HG03095 (cell line): ENCODE results near the gene LAPTM4A.
"Not testable (repeated sequence)": the region's sequence is repeated elsewhere in the genome, so short reads cannot be mapped to it uniquely, and the experiment has no call there.

Experiments
- ATAC-seq: cut with Tn5 transposase; IDR thresholded peaks from one replicate; pipeline ENCODE4 v1.9.1; 2021; ENCODE audit warnings: moderate library complexity; ENCODE audit not compliant: unreplicated experiment

The LAPTM4A gene

DNA sequence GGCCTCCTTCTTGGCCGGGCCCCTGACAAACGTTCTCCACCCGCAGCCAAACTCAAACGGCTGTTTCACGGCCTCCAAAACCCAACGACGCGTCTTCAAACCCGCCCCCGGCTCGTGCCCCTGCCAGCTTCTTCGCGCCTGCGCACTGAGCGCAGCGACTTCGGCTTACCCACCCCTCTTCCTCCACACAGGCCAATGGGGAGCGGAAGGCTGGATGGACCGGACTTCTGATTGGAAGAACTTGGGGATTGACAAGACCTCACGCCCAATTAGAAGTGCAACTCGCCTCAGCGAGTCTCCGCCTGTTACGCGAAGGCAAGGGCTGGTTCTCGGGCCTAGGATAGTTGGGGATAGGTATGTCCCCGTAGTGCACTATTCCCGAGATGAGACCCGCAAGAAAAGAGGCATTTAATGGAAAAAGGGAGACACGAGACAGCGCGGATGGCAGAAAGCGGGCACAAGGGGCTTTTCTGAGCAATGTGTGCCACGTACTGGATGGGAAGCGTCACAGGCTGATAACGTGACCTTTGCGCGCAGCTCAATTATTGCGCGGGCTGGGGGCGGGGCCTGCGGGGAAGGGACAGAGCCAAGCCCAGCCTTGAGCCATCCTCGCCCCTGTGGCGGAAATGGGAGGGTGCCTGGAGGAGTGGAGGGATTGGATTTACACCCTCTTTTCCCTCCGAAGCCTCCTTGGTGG, at the start of gene LAPTM4A:
Gene LAPTM4A (minus strand): TSS at position 97 of the 697 bp plus-strand sequence. CDS start 108 bp downstream, outside the sequence.
- ATAC-seq = peak; percentile 94

DNA sequence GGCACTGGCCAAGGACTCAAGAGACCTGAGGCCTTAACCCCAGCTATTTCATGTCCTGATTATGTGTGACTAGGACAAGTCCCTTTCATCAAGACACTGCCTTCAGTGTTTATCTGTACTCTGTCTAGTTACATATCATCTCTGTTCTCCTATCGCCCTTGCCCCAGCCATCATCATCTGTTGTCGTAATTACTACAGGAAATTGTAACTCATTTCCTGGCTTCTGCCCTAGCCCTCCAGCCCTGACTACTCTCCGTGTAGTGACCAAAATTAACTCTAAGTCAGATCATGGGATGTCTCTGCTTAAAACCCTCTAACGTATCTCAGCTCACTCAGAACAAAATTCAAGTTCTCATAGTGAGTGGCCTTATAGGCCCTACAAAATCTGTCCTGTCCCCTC, 49.3 kb upstream of the LAPTM4A start:
- no peak for ATAC-seq

DNA sequence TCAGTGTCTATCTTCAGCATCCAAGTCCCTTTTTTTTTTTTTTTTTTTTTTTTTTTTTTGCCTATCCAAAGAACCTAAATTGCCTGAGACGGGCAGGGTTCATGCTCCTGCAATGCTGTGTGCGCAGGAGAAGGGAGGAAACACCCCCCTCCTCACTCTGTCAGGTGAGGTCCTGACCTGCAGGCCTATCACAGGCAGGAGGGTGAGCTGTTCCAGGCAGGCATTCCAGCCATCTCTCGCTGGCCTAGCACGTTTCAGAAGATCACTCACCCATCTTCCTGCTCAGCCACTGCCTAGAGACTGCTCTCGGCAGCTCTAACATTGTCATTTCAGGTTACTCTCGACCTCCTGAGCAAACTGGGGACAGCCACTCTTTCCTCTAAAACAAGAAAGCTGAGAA, 48.4 kb upstream of the LAPTM4A start:
- ATAC-seq = no peak

DNA sequence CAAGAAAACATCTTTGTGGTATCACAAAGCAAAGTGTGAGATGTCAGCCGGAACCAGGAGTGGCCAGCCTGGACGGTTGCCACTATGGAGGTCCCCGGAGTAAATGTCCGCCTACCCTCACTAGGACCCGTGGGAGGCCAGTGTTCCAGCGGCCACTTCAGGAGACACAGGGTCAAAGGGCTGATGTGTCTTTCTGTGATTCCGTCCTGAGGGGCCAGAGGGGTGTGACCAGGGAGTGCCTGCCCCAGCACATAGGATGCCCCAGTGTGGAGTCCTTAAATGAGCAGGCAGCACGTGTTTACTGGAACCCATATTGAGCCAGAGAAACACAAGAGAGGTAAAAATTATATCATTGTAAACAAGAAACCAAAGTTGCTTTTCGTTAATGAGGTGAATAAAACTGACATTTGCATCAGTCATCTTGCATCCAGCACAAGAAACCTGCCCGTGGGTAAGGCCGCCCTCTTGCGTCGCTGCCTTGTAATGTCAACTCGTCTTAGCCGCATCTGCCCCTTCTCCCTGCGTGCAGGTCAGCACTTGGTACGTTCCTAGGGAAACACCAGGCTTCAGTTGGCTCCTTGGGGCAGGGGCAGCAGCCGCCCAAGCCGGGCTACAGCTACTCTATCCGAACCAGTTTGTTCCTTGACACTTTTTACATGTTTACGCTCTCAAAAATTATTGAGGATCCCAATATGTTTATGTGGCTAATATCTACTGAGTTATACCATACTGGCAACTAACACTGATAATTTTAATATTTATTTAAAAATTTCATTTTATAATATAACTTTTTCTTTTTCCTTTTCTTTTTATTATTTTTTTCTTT, 46.7 kb upstream of the LAPTM4A start:
- ATAC-seq = no peak

DNA sequence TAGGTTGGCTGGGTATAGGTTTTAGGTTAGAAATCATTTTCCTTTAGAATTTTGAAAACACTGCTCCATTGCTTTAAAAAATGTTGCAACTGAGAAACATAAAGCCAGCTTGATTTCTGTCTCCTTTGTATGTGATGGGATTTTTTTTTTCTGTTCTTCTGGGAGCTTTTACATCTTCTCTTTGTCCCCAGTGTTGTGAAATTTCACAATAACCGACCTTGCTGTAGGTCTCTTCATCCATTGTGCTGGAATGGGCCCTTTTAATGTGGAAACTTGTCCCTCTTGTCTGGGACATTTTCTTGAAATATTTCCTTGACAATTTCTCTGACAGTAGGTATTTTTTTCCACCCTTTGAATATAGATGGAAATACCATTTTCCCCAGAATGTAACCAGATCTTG, 44.0 kb upstream of the LAPTM4A start:
- no peak for ATAC-seq

DNA sequence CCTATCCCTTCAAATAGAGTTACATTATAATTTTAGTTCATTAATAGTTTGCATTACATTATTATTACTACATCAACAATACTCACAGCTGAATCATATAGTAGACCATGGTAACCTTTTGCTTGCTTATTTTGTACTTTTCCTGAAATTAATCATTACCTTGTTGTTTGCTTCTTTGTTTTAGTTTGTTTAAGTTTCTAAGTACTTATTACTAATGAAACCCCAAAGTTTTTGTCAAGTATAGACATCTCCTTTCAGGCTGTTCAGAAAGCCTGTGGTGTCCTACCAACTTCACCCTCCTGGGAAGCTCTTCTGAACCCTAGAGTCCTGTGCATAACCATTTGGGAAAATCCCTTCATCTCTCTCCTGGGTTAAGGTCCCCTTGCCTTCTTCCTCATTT, 43.5 kb upstream of the LAPTM4A start:
- ATAC-seq = no peak

DNA sequence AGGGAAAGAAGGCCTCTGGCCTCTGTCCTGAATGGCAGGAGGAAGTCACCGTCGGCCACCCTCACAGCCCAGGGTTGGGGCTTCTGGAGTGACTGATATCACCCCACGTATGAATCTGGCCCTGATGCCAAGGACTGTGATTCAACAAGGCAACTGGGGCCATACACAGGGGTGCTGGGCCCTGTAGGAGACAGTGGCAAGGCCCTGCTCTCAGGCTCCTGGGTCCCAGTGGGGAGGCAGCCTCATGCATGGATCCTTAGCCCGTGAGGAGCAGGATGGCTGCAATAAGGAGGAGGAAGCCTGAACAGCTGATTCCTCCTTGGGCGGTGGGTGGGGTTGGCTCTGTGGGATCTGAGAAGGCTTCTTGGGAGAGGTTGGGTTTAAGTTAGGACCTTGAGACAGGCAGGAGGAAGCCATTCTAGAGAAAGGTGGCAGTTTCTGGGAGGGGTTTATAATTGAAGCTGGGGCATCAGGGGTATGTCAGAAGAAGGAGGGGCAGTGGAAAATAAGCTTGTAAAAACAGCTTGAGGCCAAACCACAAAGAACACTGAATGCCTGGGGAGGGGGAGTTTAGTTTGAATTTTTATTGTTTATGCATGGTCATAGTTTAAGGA, 42.8 kb upstream of the LAPTM4A start:
- no peak for ATAC-seq

DNA sequence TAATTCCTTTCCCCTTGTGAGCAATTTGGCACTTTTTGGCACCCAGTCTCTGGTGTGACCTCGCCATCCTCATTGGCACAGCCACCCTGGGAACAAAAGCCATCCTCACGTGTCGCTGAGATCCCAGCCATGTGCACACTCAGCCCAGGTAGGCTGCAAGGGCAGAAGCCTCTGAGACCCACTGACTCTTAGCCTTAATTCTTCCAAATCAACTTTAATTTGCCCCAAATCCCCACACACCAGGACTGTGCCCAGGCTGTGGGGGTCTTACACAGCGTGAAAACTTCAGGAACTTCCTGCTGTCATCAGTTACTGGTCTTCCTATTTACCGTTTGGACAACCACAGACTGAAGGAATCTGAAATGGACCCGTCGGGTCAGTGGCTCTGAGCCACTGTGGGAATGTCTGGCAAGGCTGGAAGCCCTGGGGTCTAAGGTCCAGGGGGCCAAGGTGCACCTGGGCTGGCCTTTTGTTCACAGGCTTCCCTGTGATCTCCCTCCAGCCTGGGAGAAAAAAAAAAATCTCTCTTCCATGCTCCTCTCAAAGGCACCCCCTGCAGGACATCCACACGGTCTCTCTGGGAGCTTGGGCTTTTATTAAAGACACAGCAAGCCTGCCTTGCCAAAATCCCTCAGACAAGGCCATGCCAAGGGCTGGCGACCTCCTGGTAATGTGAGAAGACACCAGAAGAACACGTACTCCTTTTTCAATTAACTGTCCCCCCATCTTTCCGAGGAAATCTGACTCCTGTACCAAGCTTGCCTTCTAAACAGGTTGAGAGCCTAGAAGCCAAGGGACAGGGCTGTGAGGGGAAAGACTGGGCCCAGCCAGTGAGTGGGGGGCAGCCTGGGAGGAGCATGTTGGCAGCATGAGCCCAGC, 42.1 kb upstream of the LAPTM4A start:
- ATAC-seq = no peak

DNA sequence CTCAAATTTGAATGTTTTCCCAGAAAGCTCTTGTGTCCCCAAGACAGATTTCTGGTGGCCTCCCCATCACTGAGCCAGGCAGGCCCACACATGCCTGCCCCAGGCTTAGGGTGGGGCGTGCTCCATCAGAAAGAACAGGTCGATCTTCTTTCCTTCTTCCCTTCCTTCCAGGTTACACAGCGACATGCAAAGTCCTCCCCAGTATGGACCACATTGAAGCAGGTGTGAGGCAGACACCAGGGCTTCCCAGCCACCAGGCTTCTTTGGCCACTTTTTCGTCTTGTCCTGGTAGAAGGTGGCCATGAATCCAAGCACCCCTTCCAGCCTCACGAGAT, 41.4 kb upstream of the LAPTM4A start:
- ATAC-seq = no peak

DNA sequence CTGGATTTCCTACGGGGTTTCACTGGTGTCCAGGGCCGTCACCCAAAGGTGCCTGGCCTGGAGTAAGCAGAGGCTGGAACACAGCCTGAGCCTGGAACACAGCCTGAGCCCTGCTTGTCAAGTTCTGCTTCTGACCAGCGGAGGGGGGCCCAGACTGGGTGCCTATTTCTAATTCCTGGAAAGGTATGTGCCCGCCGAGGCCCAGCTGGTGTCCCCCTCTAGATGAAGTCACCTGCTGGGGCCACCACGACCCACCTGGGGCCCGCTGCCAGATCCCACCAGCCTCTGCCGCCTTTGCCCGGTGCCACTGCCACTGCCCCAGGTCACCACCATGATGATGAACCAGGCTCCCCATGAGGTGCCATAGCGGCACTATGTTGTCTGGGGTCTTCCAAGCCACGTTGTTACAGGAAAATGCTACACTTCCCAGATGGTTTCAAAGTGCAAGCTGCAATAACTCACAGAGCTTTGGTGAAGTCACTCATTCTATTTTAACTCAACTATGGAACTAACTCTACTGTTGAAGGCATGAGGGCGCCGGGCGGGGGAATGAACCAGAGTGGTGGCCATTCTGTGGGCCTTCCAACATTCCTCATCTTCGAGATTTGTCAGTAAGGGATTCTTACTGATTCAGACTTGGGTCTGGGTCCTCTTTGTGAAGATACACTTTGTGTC, 40.9 kb upstream of the LAPTM4A start:
- ATAC-seq = no peak

DNA sequence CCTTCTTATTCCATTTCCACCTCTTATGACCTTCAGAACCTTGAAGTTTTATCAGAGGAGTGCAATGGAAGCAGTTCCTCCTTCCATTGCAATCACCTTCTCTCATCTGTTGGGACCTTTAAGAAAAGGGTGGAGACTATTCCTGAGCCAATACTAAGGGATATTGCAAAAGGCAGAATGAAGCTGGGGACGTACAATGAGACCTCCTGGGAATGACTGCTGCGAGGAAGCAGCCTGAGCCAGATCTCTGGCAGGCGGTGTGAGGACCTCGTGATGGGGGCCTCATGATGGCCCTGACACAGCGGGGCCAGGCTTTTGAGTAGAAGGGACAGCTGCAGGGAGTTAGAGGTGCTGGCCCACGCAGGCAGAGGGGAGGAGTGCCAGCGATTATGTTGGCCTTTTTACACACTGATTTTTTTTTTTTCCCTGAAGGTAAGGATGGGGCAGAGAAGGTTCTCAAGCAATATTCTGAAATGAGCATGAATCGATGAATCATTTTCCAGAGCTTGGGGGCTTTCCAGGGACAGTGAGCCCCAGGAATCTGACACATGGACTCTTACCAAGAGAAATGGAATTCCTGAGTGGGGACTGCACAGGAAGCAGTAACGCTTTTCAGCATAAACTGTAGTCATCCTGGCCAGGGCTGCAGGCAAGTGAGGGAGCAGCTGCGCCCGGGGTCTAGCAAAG, 40.0 kb upstream of the LAPTM4A start:
- ATAC-seq = no peak

DNA sequence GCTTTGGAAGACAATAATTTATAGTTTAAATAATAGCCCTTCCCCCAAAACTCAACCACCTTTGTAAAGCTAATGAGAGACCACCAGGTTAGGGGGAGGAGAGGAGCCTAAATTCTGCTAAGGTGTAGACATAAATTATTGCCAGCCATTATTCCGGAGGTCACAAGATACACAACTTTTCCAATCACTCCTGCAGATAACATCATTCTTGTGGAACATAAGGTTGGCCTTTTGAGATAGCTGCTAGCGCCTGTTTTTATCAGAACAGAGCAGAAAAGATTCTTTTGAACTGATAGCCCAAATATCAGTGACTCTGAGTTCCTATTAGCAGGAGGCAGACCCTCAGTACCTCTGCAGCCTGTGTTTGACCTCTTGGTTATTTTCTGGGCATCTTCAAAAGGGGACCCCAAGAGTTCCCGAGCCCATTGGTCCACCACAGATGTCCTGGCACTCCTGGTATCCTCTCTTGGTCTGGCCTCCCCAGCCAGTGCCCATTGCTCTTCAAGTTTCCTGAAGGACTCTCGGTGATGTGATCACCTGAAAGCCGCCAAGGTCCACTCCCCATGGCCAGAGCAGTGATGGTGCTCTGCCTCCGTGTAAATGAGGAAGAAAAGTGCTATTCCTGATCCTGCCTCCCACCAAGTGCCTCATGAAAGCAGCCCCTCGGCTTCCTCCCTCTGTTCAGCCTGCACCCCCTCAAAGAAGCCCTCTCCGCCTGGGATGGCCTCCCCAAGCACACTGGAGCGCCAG, 38.5 kb upstream of the LAPTM4A start:
- no peak for ATAC-seq

DNA sequence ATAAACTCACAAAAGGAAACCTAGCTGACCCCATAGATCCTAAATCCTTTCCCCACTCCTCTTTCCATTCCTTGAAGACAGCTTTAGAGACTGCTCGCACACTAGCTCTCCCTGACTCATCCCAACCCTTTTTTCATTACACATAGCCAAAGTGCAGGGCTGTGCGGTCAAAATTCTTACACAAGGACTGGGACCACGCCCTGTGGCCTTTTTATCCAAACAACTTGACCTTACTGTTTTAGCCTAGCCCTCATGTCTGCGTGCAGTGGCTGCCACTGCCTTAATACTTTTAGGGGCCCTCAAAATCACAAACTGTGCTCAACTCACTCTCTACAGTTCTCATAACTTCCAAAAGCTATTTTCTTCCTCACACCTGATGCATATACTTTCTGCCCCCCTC, 34.5 kb upstream of the LAPTM4A start:
- not testable (repeated sequence) for ATAC-seq

DNA sequence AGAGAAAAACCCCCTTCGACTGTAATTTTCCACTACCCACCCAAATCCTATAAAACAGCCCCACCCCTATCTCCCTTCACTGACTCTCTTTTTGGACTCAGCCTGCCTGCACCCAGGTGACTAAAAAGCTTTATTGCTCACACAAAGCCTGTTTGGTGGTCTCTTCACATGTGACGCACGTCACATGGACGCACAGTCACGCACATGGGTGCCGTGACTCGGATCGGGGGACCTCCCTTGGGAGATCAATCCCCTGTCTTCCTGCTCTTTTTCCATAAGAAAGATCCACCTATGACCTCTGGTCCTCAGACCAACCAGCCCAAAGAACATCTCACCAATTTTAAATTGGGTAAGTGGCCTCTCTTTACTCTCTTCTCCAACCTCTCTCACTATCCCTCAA, 31.4 kb upstream of the LAPTM4A start:
- ATAC-seq = not testable (repeated sequence)

DNA sequence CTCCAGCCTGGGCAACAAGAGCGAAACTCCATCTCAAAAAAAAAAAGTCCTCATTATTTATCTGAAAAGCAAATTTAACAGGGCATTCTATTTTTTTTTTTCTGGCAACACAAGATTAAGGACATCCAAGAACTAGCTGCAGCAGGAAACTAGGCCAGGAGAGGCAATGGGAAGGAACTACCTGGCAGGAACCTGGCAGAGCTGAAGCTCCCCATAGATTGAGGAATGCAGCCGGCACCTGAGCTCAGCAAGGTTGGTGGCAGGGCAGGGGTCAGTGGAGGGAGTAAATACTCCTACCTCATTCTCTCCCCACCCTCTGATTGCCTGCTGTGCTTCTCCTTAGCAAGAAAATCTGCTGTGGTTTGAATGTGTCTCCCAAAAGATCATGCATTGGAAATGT, 30.4 kb upstream of the LAPTM4A start:
- ATAC-seq = no peak

DNA sequence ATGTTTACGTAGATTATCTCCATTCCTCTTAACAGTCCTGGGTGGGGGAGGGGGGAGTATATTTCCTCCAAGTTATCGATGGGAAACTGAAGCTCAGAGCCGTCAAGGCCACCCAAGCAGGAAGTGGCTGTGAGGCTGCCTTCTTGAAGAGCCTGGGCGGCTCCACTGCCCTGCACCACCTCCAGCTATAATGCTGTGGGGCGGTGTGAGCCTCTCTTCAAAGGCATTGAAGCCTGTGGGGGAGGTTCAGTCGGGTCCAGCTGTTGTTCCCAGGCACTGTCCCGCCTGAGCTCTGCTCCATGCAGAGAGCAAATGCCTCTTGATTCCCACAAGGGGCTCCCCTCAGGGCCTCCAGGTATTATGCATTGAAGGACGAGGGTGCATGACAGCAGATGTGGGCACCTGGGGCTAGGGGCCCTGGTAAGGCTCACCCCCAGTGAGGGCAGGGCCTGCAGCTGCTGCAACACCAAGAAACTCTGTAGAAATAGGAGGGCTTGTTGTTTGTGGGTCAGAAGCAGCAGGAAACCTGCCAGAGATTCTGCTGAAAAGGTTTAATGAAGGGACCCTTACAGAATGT, 29.5 kb upstream of the LAPTM4A start:
- ATAC-seq = no peak

DNA sequence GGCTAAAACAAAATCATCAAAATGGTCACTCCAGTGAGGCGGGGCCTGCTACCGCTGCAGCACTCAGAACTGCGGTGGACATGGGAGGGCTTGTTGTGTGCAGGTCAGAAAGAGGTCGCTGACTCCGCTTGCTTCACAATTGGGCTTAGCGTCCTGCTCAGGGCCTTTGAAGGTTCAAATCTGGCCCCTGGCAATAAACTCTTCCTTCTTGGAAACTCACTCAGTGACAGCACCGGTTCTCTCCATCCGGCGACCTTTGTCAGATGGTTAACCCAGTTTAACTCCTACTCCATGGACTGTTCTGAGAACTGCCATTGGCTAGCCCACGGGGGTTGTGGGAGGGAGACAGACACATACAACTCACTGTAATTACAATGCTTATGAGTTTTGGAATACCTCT, 29.0 kb upstream of the LAPTM4A start:
- no peak for ATAC-seq

DNA sequence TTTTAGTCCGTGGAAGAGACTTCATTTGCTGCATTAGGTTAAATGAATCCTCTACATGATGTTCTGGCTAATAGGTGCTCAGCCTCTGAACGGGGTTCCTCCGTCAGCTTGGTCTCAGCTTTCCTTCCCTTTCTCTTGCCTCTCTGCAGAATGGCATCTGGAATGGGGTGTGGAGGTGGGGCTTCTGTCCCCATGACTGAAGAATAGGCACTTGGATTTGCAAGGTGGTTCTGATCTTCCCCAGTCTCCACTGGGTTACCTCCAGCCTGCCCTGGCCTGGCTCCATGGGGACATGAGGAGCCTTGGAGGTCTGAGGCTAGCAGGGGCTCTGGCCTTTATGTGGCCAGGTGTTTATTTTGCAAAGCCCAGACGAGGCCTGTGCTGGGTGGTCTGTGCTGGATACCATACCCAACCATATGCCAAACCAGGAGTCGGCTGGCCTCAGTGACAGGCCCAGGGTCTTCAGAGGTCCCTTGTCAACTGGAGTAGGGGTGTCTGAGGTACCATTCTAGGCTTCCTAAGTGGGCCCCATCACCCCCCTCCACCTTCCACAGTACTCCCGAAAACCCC, 28.2 kb upstream of the LAPTM4A start:
- ATAC-seq = no peak
